Sciatic nerve (tissue), 2 donors: ENCODE data around the gene LYPD6B. TPM values are rescaled to one million over a fixed set of nuclear protein-coding genes. Genes with fewer than 3 reads are reported as not detected.

Experiments
- ATAC-seq: fragments of 200-7000 bp; cut with Tn5 transposase; one replicate; pipeline ENCODE4 v1.9.1; 2020; ENCODE audit warnings: mild to moderate bottlenecking, moderate library complexity
- DNase-seq: peaks from one replicate; pipeline ENCODE4 v3.0.0-alpha.2; 2020; ENCODE audit warnings: low spot score
- intact Hi-C: fragments of 100-400 bp; cut with DNase I; formaldehyde crosslinking; loops from one replicate; pipeline ENCODE4 v1.14.2; 2022
- total RNA-seq: library from RNA; stranded (reverse); fragmentation: NEBNext Ultra II Directional; extraction: Animal tissue kit (Norgen Biotek cat#: 25700); gene quantifications from one replicate; pipeline ENCODE4 v1.2.1, GENCODE V29; 2021
- donor health status: DM: no; HTN: no; CAD: no.
- donor health status: DM: no; HTN: no; CAD: no.

The LYPD6B gene
- total RNA-seq, 1 donor from 2014 or later: not detected

- DNase-seq: no peak
- ATAC-seq: no peak
- intact Hi-C loops: no loop called here
These were observed 55.9 kb downstream of the LYPD6B start for GRCh38 chr2:149094217-149095015.

GRCh38 chr2:149098701-149099100, 60.2 kb downstream of the LYPD6B start:
- no peak for DNase-seq
- intact Hi-C loops: no loop called here
- no peak for ATAC-seq

GRCh38 chr2:149099298-149099697, 60.8 kb downstream of the LYPD6B start:
- DNase-seq: no peak
- no peak for ATAC-seq
- intact Hi-C loops: no loop called here

GRCh38 chr2:149100739-149101699, 62.5 kb downstream of the LYPD6B start:
- peak; percentile 52 for ATAC-seq
- intact Hi-C loops: no loop called here
- no peak for DNase-seq

GRCh38 chr2:149101818-149102217, 63.3 kb downstream of the LYPD6B start:
- no peak for DNase-seq

GRCh38 chr2:149103081-149103620, 64.7 kb downstream of the LYPD6B start:
- ATAC-seq: no peak
- DNase-seq: no peak
- intact Hi-C loops: no loop called here

More at GRCh38 chr2:149101818-149102217, 63.3 kb downstream of the LYPD6B start:
- intact Hi-C loops: no loop called here
- no peak for ATAC-seq

GRCh38 chr2:149104221-149104620, 65.7 kb downstream of the LYPD6B start:
- DNase-seq (no peak), ATAC-seq (no peak)
- intact Hi-C loops: no loop called here

- intact Hi-C loops: no loop called here
- DNase-seq (no peak), ATAC-seq (no peak)
These were observed 73.6 kb downstream of the LYPD6B start for GRCh38 chr2:149112068-149112467.

- intact Hi-C loops: no loop called here
- no peak for DNase-seq
- ATAC-seq: no peak
These were observed 74.2 kb downstream of the LYPD6B start for GRCh38 chr2:149112713-149113112.

- ATAC-seq (no peak), DNase-seq (no peak)
- intact Hi-C loops: loop anchor here (5.0 kb wide), 1 partner anchor 438 kb away; no protein-coding TSS in a partner anchor
These were observed 77.3 kb downstream of the LYPD6B start for GRCh38 chr2:149115781-149116180.

- no peak for DNase-seq
- intact Hi-C loops: loop anchor here (5.0 kb wide), 1 partner anchor 442 kb away; no protein-coding TSS in a partner anchor
- no peak for ATAC-seq
These were observed 80.9 kb downstream of the LYPD6B start for GRCh38 chr2:149119368-149119767.

GRCh38 chr2:149122516-149122915, 84.0 kb downstream of the LYPD6B start:
- DNase-seq (no peak), ATAC-seq (no peak)
- intact Hi-C loops: no loop called here

- DNase-seq: no peak
- intact Hi-C loops: no loop called here
- no peak for ATAC-seq
These were observed 86.7 kb downstream of the LYPD6B start for GRCh38 chr2:149125031-149125725.

GRCh38 chr2:149129433-149129832, 90.9 kb downstream of the LYPD6B start:
- intact Hi-C loops: no loop called here
- DNase-seq (no peak), ATAC-seq (no peak)

GRCh38 chr2:149132339-149132738, 93.8 kb downstream of the LYPD6B start:
- ATAC-seq: peak; percentile 65
- no peak for DNase-seq

GRCh38 chr2:149132901-149133300, 94.4 kb downstream of the LYPD6B start:
- DNase-seq (no peak), ATAC-seq (no peak)
- intact Hi-C loops: no loop called here

More at GRCh38 chr2:149132339-149132738, 93.8 kb downstream of the LYPD6B start:
- intact Hi-C loops: no loop called here

GRCh38 chr2:149134335-149134923, 95.9 kb downstream of the LYPD6B start:
- no peak for ATAC-seq
- intact Hi-C loops: no loop called here
- DNase-seq: no peak

GRCh38 chr2:149136111-149136510, 97.6 kb downstream of the LYPD6B start:
- intact Hi-C loops: no loop called here
- no peak for ATAC-seq
- DNase-seq: no peak

- ATAC-seq (no peak), DNase-seq (no peak)
- intact Hi-C loops: no loop called here
These were observed 102.5 kb downstream of the LYPD6B start for GRCh38 chr2:149141046-149141445.
